ENCODE data around the gene GOSR1. TPM values are rescaled to one million over a fixed set of nuclear protein-coding genes. Genes with fewer than 3 reads are reported as not detected.
"Not testable (repeated sequence)": the region's sequence is repeated elsewhere in the genome, so short reads cannot be mapped to it uniquely, and the experiment has no call there.

Gene GOSR1
- total RNA-seq, 2 donors from 2014 or later: 50.8 to 57.3 TPM

DNA sequence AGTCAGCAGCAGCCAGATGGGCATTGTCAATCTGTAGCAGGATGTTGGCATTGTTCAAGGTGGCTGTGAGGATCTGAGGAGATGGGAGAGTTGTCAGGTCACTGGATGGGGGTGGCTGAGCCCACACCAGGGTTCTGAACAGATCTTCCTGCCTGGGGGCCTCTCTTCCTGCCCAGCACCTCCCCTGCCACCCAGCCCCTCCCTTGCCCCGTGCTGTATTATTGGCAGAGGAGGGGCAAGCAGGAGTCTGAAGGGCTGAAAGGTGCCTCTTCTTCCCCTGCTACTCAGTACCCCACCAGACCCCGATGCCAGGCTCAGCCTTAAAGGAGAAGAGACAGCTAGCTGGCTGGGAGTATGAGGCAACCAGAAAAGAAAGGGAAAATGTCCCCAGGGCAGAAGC lies 93.0 kb downstream of the GOSR1 start:
- Histone ChIP-seq H3K9ac (ENCODE audit: extremely low read depth, low read length, poor library complexity, severe bottlenecking) (no peak overlapping the region), H3K4me1 (ENCODE audit: control insufficient read depth, insufficient read depth, low read length) (no peaks in the 10 kb centered on the region), H3K27me3 (ENCODE audit: control insufficient read depth, insufficient read depth, low read length, poor library complexity, severe bottlenecking) (no peaks in the 10 kb centered on the region), H3K4me3 (ENCODE audit: low read length) (no peak overlapping the region), H3K27ac (ENCODE audit: low read depth, low read length) (no peak overlapping the region), H3K9me3 (ENCODE audit: control insufficient read depth, low read length) (no peaks in the 10 kb centered on the region), H3K36me3 (ENCODE audit: control insufficient read depth, insufficient read depth, low read length) (no peaks in the 10 kb centered on the region)
- Mint-ChIP-seq H3K4me3 (no peak overlapping the region), H3K36me3 (ENCODE audit: low read depth) (no peaks in the 10 kb centered on the region), H3K9me3 (no peaks in the 10 kb centered on the region), H3K4me1 (no peaks in the 10 kb centered on the region), H3K27me3 (ENCODE audit: insufficient read depth) (no peaks in the 10 kb centered on the region), H3K27ac (no peak overlapping the region)
- peak; percentile 45 for DNase-seq
- WGBS, 2 experiments (ENCODE audit: insufficient coverage in 1 of 2, insufficient read length in 1 of 2): 82% methylated on average over 2 of the region's 2 CpGs; no CpG with 5 or more reads in 1 of the 2 experiments
- TF ChIP-seq, protein P1, sequence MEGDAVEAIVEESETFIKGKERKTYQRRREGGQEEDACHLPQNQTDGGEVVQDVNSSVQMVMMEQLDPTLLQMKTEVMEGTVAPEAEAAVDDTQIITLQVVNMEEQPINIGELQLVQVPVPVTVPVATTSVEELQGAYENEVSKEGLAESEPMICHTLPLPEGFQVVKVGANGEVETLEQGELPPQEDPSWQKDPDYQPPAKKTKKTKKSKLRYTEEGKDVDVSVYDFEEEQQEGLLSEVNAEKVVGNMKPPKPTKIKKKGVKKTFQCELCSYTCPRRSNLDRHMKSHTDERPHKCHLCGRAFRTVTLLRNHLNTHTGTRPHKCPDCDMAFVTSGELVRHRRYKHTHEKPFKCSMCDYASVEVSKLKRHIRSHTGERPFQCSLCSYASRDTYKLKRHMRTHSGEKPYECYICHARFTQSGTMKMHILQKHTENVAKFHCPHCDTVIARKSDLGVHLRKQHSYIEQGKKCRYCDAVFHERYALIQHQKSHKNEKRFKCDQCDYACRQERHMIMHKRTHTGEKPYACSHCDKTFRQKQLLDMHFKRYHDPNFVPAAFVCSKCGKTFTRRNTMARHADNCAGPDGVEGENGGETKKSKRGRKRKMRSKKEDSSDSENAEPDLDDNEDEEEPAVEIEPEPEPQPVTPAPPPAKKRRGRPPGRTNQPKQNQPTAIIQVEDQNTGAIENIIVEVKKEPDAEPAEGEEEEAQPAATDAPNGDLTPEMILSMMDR (conservative IDR thresholded peaks at IDR 0.05): no peak

DNA sequence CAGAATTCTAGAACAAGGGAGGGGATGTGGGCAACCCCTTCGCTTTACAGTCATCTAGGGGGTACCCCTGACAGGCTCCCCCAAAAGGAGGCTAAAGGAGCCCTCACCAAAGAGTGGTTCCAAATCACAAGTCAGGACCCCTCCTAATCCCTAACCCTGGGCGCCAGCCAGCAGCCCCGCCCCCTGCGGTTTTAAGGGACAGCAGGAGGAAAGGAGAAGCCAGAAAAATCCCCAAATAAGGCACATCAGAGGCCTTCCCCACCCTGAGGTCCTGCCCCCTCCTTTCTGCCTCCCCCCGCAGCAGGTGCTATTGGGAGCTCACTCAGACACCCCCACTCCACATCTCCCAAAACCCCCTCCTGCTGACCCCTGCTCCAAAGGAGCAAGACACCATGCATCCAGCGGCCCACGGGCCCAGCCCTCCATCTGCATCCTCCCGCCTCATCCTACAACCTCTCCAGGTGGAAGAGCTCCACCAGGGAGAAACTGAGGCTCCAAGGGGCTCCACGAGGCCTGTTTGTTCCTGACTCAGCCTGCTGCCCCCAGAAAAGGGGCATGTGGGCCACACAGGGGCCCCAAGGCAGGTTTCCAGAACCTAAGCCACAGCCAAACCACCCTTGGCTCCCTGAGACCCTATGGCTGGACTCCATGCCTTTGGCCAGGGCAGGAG lies 93.5 kb downstream of the GOSR1 start:
- H3K27ac Mint-ChIP-seq: no peak overlapping the region
- Histone ChIP-seq H3K36me3 (ENCODE audit: control insufficient read depth, insufficient read depth, low read length) (no peaks in the 10 kb centered on the region), H3K9ac (ENCODE audit: extremely low read depth, low read length, poor library complexity, severe bottlenecking) (no peak overlapping the region), H3K4me3 (ENCODE audit: low read length) (no peak overlapping the region), H3K4me1 (ENCODE audit: control insufficient read depth, insufficient read depth, low read length) (no peaks in the 10 kb centered on the region), H3K27ac (ENCODE audit: low read depth, low read length) (no peak overlapping the region), H3K27me3 (ENCODE audit: control insufficient read depth, insufficient read depth, low read length, poor library complexity, severe bottlenecking) (no peaks in the 10 kb centered on the region), H3K9me3 (ENCODE audit: control insufficient read depth, low read length) (no peaks in the 10 kb centered on the region)
- no peaks in the 10 kb centered on the region for H3K36me3 Mint-ChIP-seq (ENCODE audit: low read depth)
- H3K9me3 Mint-ChIP-seq: no peaks in the 10 kb centered on the region
- TF ChIP-seq, protein P1 (conservative IDR thresholded peaks at IDR 0.05): no peak
- H3K4me1 Mint-ChIP-seq: no peaks in the 10 kb centered on the region
- WGBS, 2 experiments (ENCODE audit: insufficient coverage in 1 of 2, insufficient read length in 1 of 2): 75 to 78% methylated on average over 1 to 9 of the region's 9 CpGs
- peak; percentile 77 for DNase-seq
- no peaks in the 10 kb centered on the region for H3K27me3 Mint-ChIP-seq (ENCODE audit: insufficient read depth)
- H3K4me3 Mint-ChIP-seq: no peak overlapping the region

DNA sequence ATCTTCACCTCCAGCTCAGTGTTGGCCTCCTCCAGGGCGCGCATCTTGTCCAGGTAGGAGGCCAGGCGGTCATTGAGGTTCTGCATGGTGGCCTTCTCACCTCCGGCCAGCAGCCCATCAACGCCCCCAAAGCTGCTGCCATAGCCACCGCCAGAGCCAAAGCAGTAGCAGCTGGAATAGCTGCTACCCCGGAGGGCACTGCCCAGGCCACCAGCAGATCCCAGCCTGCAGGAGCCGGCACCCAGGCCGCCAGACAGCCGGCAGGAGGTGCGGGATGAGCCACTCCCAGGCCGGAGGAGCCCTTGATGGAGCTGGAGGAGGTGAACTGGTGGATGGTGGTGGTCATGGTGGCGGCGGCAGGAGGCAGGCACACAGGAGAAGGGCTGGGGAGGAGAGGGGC lies 94.2 kb downstream of the GOSR1 start:
- H3K4me3 ChIP-seq (ENCODE audit: low read length); H3K27me3 ChIP-seq (ENCODE audit: control insufficient read depth, insufficient read depth, low read length, poor library complexity, severe bottlenecking); H3K27me3 Mint-ChIP-seq (ENCODE audit: insufficient read depth); H3K9ac ChIP-seq (ENCODE audit: extremely low read depth, low read length, poor library complexity, severe bottlenecking); H3K36me3 ChIP-seq (ENCODE audit: control insufficient read depth, insufficient read depth, low read length); H3K4me3 Mint-ChIP-seq; H3K4me1 Mint-ChIP-seq; DNase-seq; H3K36me3 Mint-ChIP-seq (ENCODE audit: low read depth); H3K9me3 Mint-ChIP-seq; H3K9me3 ChIP-seq (ENCODE audit: control insufficient read depth, low read length); H3K4me1 ChIP-seq (ENCODE audit: control insufficient read depth, insufficient read depth, low read length); H3K27ac Mint-ChIP-seq; H3K27ac ChIP-seq (ENCODE audit: low read depth, low read length): not testable (repeated sequence)
- WGBS, 2 experiments (ENCODE audit: insufficient coverage in 1 of 2, insufficient read length in 1 of 2): 95 to 97% methylated on average over 4 to 14 of the region's 14 CpGs

DNA sequence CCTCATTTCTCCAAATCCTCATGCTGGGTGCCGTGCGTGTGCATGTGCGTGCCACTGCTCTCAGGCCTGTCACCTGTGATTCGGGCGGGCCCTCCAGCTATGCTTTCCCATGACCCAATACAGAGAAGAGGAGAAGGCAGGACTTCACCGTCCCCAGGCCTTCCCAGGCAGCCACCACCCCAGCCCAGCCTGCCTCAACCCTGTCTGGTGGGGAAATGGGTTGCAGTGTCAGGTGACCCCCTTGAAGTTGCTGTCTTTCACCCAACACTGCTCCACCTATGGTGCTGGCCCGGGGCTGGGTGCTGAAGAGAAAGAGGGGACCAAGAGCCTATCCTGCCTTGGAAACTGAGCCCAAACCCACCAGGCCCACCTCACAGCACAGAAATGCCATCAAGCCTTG lies 94.7 kb downstream of the GOSR1 start:
- WGBS, 2 experiments (ENCODE audit: insufficient coverage in 1 of 2, insufficient read length in 1 of 2): 87 to 89% methylated on average over 6 to 7 of the region's 7 CpGs
- Histone ChIP-seq H3K9ac (ENCODE audit: extremely low read depth, low read length, poor library complexity, severe bottlenecking) (no peak overlapping the region), H3K27ac (ENCODE audit: low read depth, low read length) (no peak overlapping the region), H3K9me3 (ENCODE audit: control insufficient read depth, low read length) (no peaks in the 10 kb centered on the region), H3K4me1 (ENCODE audit: control insufficient read depth, insufficient read depth, low read length) (no peaks in the 10 kb centered on the region), H3K4me3 (ENCODE audit: low read length) (no peak overlapping the region), H3K36me3 (ENCODE audit: control insufficient read depth, insufficient read depth, low read length) (no peaks in the 10 kb centered on the region), H3K27me3 (ENCODE audit: control insufficient read depth, insufficient read depth, low read length, poor library complexity, severe bottlenecking) (no peaks in the 10 kb centered on the region)
- Mint-ChIP-seq H3K4me3 (no peak overlapping the region), H3K27me3 (ENCODE audit: insufficient read depth) (no peaks in the 10 kb centered on the region), H3K4me1 (no peaks in the 10 kb centered on the region), H3K27ac (no peak overlapping the region), H3K9me3 (no peaks in the 10 kb centered on the region), H3K36me3 (ENCODE audit: low read depth) (no peaks in the 10 kb centered on the region)
- TF ChIP-seq, protein P1 (conservative IDR thresholded peaks at IDR 0.05): no peak
- peak; percentile 32 for DNase-seq

DNA sequence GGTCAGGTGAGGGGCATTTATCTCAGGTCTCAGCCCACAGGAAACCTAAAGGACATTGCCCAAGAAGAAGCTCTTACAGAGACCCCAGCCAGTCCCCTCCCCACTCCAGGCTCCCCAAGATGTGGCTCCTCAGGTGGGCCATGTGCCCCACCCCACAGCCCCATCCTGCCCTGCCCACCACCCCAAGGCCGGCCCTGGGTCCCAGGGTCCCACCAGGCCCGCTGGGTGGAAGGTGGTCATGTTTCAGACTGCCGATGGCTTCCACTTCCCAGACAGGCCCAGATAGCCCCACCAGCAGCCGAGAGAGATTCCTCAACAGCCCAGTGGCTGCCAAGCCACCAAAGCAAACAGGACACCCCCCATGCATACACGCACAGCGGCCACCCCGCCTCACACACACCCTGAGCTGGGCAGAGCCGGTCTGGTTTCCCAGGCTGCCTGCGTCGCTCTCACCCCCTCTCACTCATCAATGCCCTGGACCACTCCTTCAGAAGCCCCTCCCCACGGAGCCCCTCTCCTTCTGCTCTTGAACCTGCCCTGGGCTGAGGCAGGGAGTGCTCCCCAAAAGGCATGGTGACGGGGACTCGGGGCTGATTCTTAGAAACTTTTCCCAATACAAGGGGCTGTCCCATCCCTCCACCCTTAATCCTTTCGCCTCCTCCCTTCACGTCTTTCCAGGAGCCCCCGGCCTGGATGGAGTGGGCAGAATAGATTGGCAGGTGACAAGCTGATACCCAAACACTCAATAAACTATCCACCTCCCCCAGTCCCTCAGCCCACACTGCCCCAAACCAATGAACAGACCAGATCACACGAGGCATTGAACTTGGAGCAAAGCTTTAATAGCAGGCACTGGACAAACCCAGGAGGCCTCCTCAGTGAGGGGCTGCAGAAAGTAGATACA lies 95.7 kb downstream of the GOSR1 start:
- not testable (repeated sequence) for H3K27me3 ChIP-seq (ENCODE audit: control insufficient read depth, insufficient read depth, low read length, poor library complexity, severe bottlenecking); H3K4me1 Mint-ChIP-seq; H3K9me3 ChIP-seq (ENCODE audit: control insufficient read depth, low read length); H3K4me1 ChIP-seq (ENCODE audit: control insufficient read depth, insufficient read depth, low read length); H3K36me3 ChIP-seq (ENCODE audit: control insufficient read depth, insufficient read depth, low read length); H3K36me3 Mint-ChIP-seq (ENCODE audit: low read depth); H3K9me3 Mint-ChIP-seq; H3K27me3 Mint-ChIP-seq (ENCODE audit: insufficient read depth); H3K27ac ChIP-seq (ENCODE audit: low read depth, low read length); H3K4me3 ChIP-seq (ENCODE audit: low read length); H3K9ac ChIP-seq (ENCODE audit: extremely low read depth, low read length, poor library complexity, severe bottlenecking); H3K27ac Mint-ChIP-seq; H3K4me3 Mint-ChIP-seq
- WGBS, 2 experiments (ENCODE audit: insufficient coverage in 1 of 2, insufficient read length in 1 of 2): 94 to 100% methylated on average over 5 to 16 of the region's 17 CpGs
- DNase-seq: peak; percentile 43

All from endodermal cell (in vitro differentiated cells).